SK-N-SH treated with all-trans-retinoic acid at 6 μM for 48 hours (cell line): Measurements from ENCODE around the gene FHIT.

ENCODE experiments used
- ARNTL ChIP-seq: fragments of 450-650 bp; formaldehyde crosslinking; IDR thresholded peaks from 2 replicates; pipeline ENCODE4 v1.5.0; 2020; ENCODE audit warnings: low read depth, mild to moderate bottlenecking, moderate library complexity, borderline replicate concordance
- OSR1 ChIP-seq: fragments of 250-450 bp; sonication (Bioruptor Pico); IDR thresholded peaks from 2 replicates; pipeline ENCODE4 v1.8.0; 2022; ENCODE audit warnings: moderate library complexity, mild to moderate bottlenecking, inconsistent platforms
- TSHZ2 ChIP-seq: fragments of 250-450 bp; sonication (Bioruptor Pico); IDR thresholded peaks from 2 replicates; pipeline ENCODE4 v1.5.0; 2020; ENCODE audit warnings: mild to moderate bottlenecking, moderate library complexity
- ZC3H10 ChIP-seq: fragments of 250-450 bp; sonication (Bioruptor Pico); IDR thresholded peaks from 2 replicates; pipeline ENCODE4 v1.5.1; 2021; ENCODE audit warnings: mild to moderate bottlenecking, moderate library complexity
- ZFP30 ChIP-seq: fragments of 450-650 bp; formaldehyde crosslinking; IDR thresholded peaks from 2 replicates; pipeline ENCODE4 v1.5.0; 2022; ENCODE audit warnings: mild to moderate bottlenecking, moderate library complexity

DNA sequence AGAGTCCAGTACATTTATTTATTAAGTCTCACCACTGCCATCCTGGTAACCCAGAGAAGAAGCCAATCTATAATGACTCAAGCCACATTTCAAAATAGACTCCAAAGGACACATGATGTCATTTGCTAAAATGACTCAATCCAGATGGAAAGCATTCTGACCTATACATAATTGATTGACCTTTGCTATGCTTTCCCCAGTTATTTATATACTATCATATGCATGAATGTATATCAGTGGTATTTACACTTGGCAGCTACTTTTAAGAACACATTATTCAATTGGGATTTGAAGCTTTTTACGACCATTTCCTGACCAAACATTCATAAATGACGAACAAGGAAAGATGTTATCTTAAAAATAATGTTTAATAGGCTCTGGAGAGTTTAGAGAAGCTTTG, 297.2 kb downstream of the FHIT start:
- TF ChIP-seq ZFP30 (CRISPR knock-in tag), result no peak
- TF ChIP-seq ARNTL, result no peak
- TF ChIP-seq TSHZ2 (CRISPR knock-in tag), result no peak
- no peak for TF ChIP-seq OSR1 (CRISPR knock-in tag)
- no peak for TF ChIP-seq ZC3H10 (CRISPR knock-in tag)
